ENCODE measurements around the gene COX4I1. TPM values are rescaled to one million over a fixed set of nuclear protein-coding genes. Genes with fewer than 3 reads are reported as not detected.

Gene COX4I1
- total and polyA plus RNA-seq, 9 of the 15 experiments (the other 6 are each of a cell fraction or from before 2014, with no cell fraction given): 651 to 2,356 (median 1,032) TPM

- TF ChIP-seq, protein P1, sequence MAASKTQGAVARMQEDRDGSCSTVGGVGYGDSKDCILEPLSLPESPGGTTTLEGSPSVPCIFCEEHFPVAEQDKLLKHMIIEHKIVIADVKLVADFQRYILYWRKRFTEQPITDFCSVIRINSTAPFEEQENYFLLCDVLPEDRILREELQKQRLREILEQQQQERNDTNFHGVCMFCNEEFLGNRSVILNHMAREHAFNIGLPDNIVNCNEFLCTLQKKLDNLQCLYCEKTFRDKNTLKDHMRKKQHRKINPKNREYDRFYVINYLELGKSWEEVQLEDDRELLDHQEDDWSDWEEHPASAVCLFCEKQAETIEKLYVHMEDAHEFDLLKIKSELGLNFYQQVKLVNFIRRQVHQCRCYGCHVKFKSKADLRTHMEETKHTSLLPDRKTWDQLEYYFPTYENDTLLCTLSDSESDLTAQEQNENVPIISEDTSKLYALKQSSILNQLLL (CRISPR knock-in tag; IDR thresholded peaks at IDR 0.05; ENCODE audit: borderline replicate concordance): no peak
- TF ChIP-seq HNRNPH1 (optimal IDR thresholded peaks at IDR 0.05; ENCODE audit: low read depth, low read length): no peak
- TF ChIP-seq ZNF41 (CRISPR knock-in tag; conservative IDR thresholded peaks at IDR 0.05): no peak
- no peak for TF ChIP-seq NFIC (IDR thresholded peaks at IDR 0.05)
- peak; percentile 63 for TF ChIP-seq SAP30 (IDR thresholded peaks at IDR 0.05; ENCODE audit: borderline replicate concordance, insufficient read depth, low read depth, low read length, poor library complexity, severe bottlenecking)
- TF ChIP-seq ZBTB8A (IDR thresholded peaks at IDR 0.05; ENCODE audit: partially characterized antibody): no peak
- TF ChIP-seq ZNF407 (IDR thresholded peaks at IDR 0.05; ENCODE audit: low read depth): no peak
- no peak for TF ChIP-seq ZNF239 (CRISPR knock-in tag; IDR thresholded peaks at IDR 0.05)
- no peak for TF ChIP-seq E2F1 (CRISPR knock-in tag; IDR thresholded peaks at IDR 0.05)
- no peak for TF ChIP-seq ARID2 (IDR thresholded peaks at IDR 0.05)
- TF ChIP-seq KLF16 (IDR thresholded peaks at IDR 0.05): no peak
- peak in 1 of 2 experiments; percentile 59; a peak in 2 of 4 replicates for TF ChIP-seq SIN3A (IDR thresholded peaks at IDR 0.05; ENCODE audit: borderline replicate concordance in 2 of 2, control insufficient read depth in 1 of 2, low read depth in 2 of 2, low read length in 2 of 2)
- no peak for TF ChIP-seq CCAR2 (IDR thresholded peaks at IDR 0.05; ENCODE audit: low read depth, low read length)
- TF ChIP-seq CBFA2T2 (conservative IDR thresholded peaks at IDR 0.05): no peak
- no peak for TF ChIP-seq SETDB1 (IDR thresholded peaks at IDR 0.05; ENCODE audit: low read length)
- no peak for TF ChIP-seq XRCC5 (IDR thresholded peaks at IDR 0.05; ENCODE audit: low read depth, low read length)
Observed at GRCh38 chr16:85798901-85799496, 496 bp upstream of the COX4I1 start (continued).
